AG09319 (cell line): Measurements from ENCODE around the gene MAPK12.
A peak's percentile ranks its signal among the peaks of the same experiment; 100 is the strongest.

ENCODE experiments used
- DNase-seq: peaks from one replicate; pipeline ENCODE4 v3.0.0-alpha.2; 2010; ENCODE audit warnings: low read depth; ENCODE audit errors: extremely low read depth
- TF ChIP-seq, protein P1 (sequence below): IDR thresholded peaks from 2 replicates; pipeline ENCODE4 v1.5.1; 2011; ENCODE audit warnings: low read depth, mild to moderate bottlenecking, inconsistent platforms, low read length, moderate library complexity

The MAPK12 gene

DNA sequence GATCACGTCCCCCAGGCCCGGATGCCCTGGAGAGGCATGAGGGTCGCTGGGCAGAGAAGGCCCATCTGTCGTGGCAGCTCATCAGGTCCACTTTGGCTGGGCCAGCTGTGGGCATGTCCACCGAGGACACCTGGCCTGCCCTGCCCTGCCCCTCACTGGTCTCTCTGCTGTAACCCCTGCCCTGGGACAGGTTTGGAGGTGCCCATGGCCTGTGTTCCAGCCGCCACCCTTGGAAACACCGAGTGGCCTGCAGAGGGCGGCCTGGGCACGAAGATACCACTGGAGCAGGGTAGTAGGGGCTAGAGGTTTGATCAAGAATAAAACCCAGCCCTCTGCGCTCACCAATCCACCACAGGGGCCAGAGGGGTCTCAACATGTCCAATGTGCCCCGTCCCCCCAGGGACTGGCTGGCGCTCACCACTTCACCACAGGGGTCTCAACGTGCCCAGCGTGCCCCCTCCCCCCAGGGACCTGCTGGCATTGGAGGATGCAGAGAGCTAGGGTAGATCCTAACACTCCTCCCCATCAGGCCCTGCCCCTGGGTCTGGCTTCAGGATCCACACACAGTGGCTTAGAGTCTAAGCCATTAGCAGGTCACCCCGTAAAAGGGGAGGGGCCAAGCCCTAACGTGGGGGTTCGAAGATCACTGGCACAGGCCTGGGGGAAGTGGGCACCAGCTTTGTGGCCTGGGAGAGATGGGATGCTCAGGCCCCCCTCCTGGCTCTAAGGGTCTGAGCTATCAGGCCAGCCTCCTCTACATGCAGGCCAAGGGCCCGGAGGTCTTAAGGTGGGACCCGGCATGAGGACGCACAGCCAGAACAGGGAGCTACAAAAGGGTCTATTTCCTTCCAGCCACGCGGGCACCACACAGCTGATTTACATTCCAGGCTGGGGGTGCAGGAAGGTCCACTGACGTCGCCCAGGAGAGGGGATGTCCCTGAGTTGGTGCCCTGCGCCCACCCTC lies 9.1 kb downstream of the MAPK12 start:
- DNase-seq: no peak
- TF ChIP-seq, protein P1, sequence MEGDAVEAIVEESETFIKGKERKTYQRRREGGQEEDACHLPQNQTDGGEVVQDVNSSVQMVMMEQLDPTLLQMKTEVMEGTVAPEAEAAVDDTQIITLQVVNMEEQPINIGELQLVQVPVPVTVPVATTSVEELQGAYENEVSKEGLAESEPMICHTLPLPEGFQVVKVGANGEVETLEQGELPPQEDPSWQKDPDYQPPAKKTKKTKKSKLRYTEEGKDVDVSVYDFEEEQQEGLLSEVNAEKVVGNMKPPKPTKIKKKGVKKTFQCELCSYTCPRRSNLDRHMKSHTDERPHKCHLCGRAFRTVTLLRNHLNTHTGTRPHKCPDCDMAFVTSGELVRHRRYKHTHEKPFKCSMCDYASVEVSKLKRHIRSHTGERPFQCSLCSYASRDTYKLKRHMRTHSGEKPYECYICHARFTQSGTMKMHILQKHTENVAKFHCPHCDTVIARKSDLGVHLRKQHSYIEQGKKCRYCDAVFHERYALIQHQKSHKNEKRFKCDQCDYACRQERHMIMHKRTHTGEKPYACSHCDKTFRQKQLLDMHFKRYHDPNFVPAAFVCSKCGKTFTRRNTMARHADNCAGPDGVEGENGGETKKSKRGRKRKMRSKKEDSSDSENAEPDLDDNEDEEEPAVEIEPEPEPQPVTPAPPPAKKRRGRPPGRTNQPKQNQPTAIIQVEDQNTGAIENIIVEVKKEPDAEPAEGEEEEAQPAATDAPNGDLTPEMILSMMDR: peak; percentile 75

DNA sequence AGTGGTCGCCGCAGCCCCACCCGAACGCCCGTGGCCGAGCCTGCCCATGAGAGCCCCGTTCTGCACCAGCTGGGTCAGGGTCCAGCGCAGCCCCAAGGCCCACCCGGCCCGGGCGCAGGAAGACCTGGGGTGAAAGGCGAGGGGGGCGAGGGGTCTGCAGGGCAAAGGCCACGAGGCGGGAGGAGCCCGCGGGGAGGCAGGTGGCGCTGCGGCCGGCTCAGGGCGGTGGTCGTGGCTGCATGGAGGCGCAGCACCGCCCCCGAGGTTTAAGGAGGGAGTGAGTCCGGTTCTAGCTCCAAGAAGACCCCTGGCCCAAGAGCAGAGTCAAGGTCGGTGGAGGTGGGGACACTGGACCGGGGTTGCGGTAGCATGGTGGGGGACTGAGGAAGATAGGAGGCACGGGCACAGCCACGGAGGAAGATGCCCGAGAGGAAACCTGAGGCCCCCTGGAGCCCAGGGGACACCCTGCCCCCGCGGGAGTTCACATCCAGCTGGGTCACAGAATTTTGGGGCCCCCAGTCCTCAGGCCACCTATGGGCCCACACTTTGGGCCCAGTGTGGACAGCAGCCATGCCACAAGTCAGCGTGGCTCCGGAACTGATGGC lies 9.9 kb downstream of the MAPK12 start:
- DNase-seq: no peak
- TF ChIP-seq, protein P1: no peak

DNA sequence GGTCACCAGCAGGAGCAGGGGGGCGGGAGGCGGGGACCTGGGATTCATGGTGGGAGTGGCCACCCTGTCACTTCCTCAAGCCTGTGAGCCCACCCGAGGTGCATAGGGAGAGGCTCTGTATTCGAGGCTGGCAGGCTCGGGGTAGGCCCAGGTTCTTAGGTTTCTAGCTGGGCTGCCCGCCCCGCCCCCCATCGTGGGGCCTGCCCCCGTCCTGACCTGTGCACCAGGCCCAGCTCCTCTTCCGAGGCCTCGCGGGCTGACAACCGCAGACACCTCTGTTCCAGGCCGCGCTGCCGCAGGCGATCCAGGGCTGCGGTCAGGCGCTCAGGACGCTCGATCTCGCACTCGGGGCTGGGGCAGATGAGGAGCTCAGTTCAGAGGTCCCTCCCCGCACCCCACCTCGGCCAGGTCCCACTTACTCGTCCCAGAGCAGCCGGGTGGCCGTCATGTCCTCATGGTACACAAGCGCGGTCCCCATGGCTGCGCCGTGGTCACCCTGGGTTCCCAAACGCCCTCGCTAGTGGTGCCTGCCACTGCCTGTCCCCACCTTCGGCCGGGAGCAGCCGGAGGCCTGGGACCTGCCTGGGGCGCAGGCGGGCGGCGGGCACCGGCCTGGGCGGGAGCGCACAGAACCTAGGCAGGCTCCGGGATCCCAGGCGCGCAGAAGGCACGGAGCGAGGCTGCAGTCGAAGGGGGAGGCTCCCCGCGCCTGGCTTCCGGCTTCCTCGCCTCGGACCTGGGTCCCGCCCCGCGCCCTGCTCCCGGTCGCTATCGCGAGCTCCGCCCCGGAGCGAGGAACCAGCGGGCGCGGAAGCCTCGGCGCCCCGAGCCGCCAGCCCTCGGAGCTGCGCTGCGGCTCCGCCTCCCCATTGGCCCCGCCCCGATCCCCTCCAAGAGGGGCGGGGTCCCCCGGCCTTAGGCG lies 10.7 kb downstream of the MAPK12 start, which contains the start of gene HDAC10:
Gene HDAC10, minus strand, starts transcription at position 711 of the 922 bp plus-strand sequence. Its CDS starts 233 bp downstream, at position 478.
- TF ChIP-seq, protein P1: no peak
- no peak for DNase-seq

DNA sequence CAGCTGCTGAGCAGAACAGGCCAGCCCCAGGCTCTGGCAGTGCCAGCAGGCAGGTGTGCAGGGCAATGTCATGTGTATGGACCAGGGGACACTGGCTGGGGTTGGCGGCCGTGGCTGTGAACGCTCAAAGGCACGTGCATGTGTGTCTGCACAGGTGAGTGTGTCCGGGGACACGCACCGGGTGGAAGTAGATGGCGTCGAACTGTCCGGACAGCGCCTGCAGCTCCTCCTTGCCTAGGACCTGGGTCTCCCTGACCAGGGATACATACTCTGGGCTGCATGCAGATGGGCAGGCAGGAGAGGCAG lies 11.3 kb downstream of the MAPK12 start:
- no peak for DNase-seq
- TF ChIP-seq, protein P1: no peak

DNA sequence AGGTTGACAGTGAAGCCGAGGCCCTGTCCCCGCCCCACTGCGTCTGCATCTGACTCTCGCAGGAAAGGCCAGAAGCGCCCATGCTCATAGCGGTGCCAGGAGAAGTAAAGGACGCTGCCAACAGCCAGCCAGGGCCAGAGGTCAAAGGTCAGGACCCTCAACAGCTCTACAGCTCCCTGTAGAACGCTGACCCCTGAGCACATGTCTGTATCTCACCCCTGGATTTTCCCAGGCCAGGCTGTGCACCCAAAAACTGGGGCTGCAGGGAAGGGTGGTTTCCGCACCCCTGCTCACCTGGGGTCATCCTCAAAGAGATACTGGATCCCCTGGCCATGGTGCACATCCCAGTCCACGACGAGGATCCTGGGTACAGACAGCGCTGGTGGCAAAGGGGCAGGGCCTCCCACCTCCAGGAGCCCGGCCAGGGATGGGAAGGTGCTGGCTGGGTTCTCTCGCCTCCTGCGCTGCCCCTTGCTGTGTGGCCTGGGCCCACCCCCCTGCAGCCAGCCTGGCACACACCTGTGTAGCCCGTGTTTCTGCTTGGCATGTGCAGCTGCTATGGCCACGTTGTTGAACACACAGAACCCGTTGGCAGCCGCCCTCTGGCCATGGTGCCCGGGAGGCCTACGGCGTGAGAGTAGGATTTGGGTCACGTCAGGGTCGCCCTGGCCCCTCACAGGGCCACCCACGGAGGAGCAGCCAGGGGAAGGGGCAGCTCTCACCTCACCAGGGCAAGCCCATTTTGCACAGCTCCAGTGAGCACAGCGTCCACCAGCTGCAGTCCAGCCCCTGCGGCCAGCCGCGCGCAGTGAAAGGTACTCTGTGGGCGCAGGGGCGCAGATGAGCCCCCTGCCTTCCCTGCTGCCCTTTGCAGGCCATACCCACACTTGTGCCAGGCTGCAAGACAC lies 11.9 kb downstream of the MAPK12 start:
- DNase-seq: no peak

More for the DNA sequence above, 11.9 kb downstream of the MAPK12 start:
- TF ChIP-seq, protein P1: no peak
